HEK293 (cell line): ENCODE results near the gene OPRM1.

Experiments
- CTCF ChIP-seq: fragments of 450-650 bp; formaldehyde crosslinking; IDR thresholded peaks from 2 replicates; pipeline ENCODE4 v1.5.1; 2016; ENCODE audit warnings: missing biosample characterization, missing genetic modification characterization
- ZNF596 ChIP-seq: fragments of 450-650 bp; IDR thresholded peaks from 2 replicates; pipeline ENCODE4 v1.5.0; 2018; ENCODE audit warnings: missing biosample characterization, mild to moderate bottlenecking, missing genetic modification characterization, moderate library complexity

GRCh38 chr6:154274168-154274567 is 235.1 kb downstream of the OPRM1 start:
- TF ChIP-seq CTCF: no peak
- TF ChIP-seq ZNF596 (tag by site-specific recombination): no peak
